SK-N-SH (cell line): Measurements from ENCODE around the gene PGM2L1. TPM values are rescaled to one million over a fixed set of nuclear protein-coding genes. Genes with fewer than 3 reads are reported as not detected.
A peak's percentile ranks its signal among the peaks of the same experiment; 100 is the strongest.

ENCODE experiments used
- CTCF ChIA-PET: fragments of 300-600, 350-600 bp; formaldehyde crosslinking; extraction: SDS; loops from one replicate; lab custom pipeline; 2021; lab: Yijun Ruan, JAX
- POLR2A ChIA-PET: fragments of 350-600 bp; sonication (Branson Sonifier 250); formaldehyde crosslinking; extraction: SDS; loops from one replicate; lab custom pipeline; 2020; ENCODE audit warnings: antibody characterized with exemption, inconsistent platforms; lab: Yijun Ruan, JAX
- DNase-seq: peaks from one replicate; pipeline ENCODE4 v3.0.0; 2012
- H2AFZ ChIP-seq: fragments of 200-600 bp; sonication (generic); 2 replicates; pipeline ENCODE4 v1.8.1; 2016; ENCODE audit warnings: antibody characterized with exemption, mild to moderate bottlenecking, low read depth
- H3F3A ChIP-seq: fragments of 200-600 bp; sonication (generic); replicated peaks from 2 replicates; pipeline ENCODE3; 2016; ENCODE audit warnings: antibody characterized with exemption, mild to moderate bottlenecking; ENCODE audit not compliant: insufficient read depth
- H3K27ac ChIP-seq, 2 experiments: fragments of 200-500 bp in 1 of 2; fragments of 200-600 bp in 1 of 2; sonication (Bioruptor generic) in 1 of 2; sonication (generic), shearing (Covaris generic) in 1 of 2; 2 replicates each; pipeline versions ENCODE4 v1.5.1 to v1.6.1; 2014 to 2016; ENCODE audit warnings: low read depth in 2 of 2, inconsistent platforms in 1 of 2, low read length in 1 of 2, mild to moderate bottlenecking in 1 of 2, mixed read lengths in 1 of 2
- H3K27me3 ChIP-seq: fragments of 200-600 bp; sonication (generic), shearing (Covaris generic); 2 replicates; pipeline ENCODE4 v1.6.1; 2016; ENCODE audit warnings: mixed run types; ENCODE audit not compliant: insufficient read depth
- H3K36me3 ChIP-seq, 2 experiments: fragments of 200-500 bp in 1 of 2; fragments of 200-600 bp in 1 of 2; sonication (Bioruptor generic) in 1 of 2; sonication (generic) in 1 of 2; replicated peaks in 1 of 2; 2 replicates each; pipeline versions ENCODE3 to v1.5.1; 2014 to 2016; ENCODE audit warnings: low read length in 1 of 2, mild to moderate bottlenecking in 1 of 2; ENCODE audit not compliant: insufficient read depth in 2 of 2, control insufficient read depth in 1 of 2
- H3K4me1 ChIP-seq, 2 experiments: fragments of 200-500 bp in 1 of 2; fragments of 200-600 bp in 1 of 2; sonication (Bioruptor generic) in 1 of 2; sonication (generic), shearing (Covaris generic) in 1 of 2; 2 replicates each; pipeline versions ENCODE4 v1.5.1 to v1.6.1; 2014 to 2016; ENCODE audit warnings: low read depth in 1 of 2, low read length in 1 of 2, mixed run types in 1 of 2; ENCODE audit not compliant: insufficient read depth in 2 of 2, control insufficient read depth in 1 of 2
- H3K4me2 ChIP-seq: fragments of 200-600 bp; sonication (generic), shearing (Covaris generic); 2 replicates; pipeline ENCODE4 v1.6.1; 2017; ENCODE audit warnings: mixed run types
- H3K4me3 ChIP-seq, 2 experiments: fragments of 200-500 bp in 1 of 2; fragments of 200-600 bp in 1 of 2; sonication (Bioruptor generic) in 1 of 2; sonication (generic), shearing (Covaris generic) in 1 of 2; 2 replicates each; pipeline versions ENCODE4 v1.5.1 to v1.8.1; 2014 to 2016; ENCODE audit warnings: low read depth in 2 of 2, inconsistent platforms in 1 of 2, low read length in 1 of 2, mild to moderate bottlenecking in 1 of 2, mixed read lengths in 1 of 2, moderate library complexity in 1 of 2
- H3K79me2 ChIP-seq: fragments of 200-600 bp; sonication (generic); 2 replicates; pipeline ENCODE4 v1.8.1; 2017; ENCODE audit warnings: mild to moderate bottlenecking; ENCODE audit not compliant: insufficient read depth
- H3K9ac ChIP-seq: fragments of 200-600 bp; sonication (generic); 2 replicates; pipeline ENCODE4 v1.6.1; 2017; ENCODE audit warnings: mixed run types
- H3K9me2 ChIP-seq: fragments of 200-600 bp; sonication (generic); 2 replicates; pipeline ENCODE4 v1.6.1; 2017; ENCODE audit warnings: mixed run types
- H3K9me3 ChIP-seq: fragments of 200-600 bp; sonication (generic); 2 replicates; pipeline ENCODE4 v1.6.1; 2017; ENCODE audit warnings: mixed run types, mild to moderate bottlenecking, moderate library complexity
- H4K20me1 ChIP-seq: fragments of 200-600 bp; sonication (generic); 2 replicates; pipeline ENCODE4 v1.6.1; 2017; ENCODE audit warnings: mild to moderate bottlenecking, mixed run types; ENCODE audit not compliant: insufficient read depth
- CTCF ChIP-seq: fragments of 200-600 bp; sonication (generic); IDR thresholded peaks from 2 replicates; pipeline ENCODE4 v1.6.1; 2017; ENCODE audit warnings: antibody characterized with exemption, mild to moderate bottlenecking, moderate library complexity
- ELF1 ChIP-seq: IDR thresholded peaks from 2 replicates; pipeline ENCODE4 v1.4.0; 2012
- EZH2phosphoT487 ChIP-seq: fragments of 200-600 bp; sonication (generic); IDR thresholded peaks from 2 replicates; pipeline ENCODE4 v1.6.1; 2017; ENCODE audit warnings: low read depth, mixed run types, mild to moderate bottlenecking, antibody characterized with exemption, moderate library complexity, borderline replicate concordance
- FOSL2 ChIP-seq: IDR thresholded peaks from 2 replicates; pipeline ENCODE4 v1.4.0; 2012; ENCODE audit warnings: low read depth, mild to moderate bottlenecking, moderate library complexity, borderline replicate concordance
- JUND ChIP-seq: IDR thresholded peaks from 2 replicates; pipeline ENCODE4 v1.4.0; 2012
- MAX ChIP-seq: IDR thresholded peaks from 2 replicates; pipeline ENCODE4 v1.4.0; 2012; ENCODE audit warnings: low read depth
- MXI1 ChIP-seq: IDR thresholded peaks from 2 replicates; pipeline ENCODE4 v1.6.1; 2012; ENCODE audit warnings: mild to moderate bottlenecking, low read depth, low read length, improper control_type of control experiment
- NFIC ChIP-seq: IDR thresholded peaks from 2 replicates; pipeline ENCODE4 v1.4.0; 2012; ENCODE audit warnings: borderline replicate concordance
- NRF1 ChIP-seq: IDR thresholded peaks from 2 replicates; pipeline ENCODE4 v1.6.1; 2012; ENCODE audit warnings: low read depth, mild to moderate bottlenecking, low read length
- PBX3 ChIP-seq: IDR thresholded peaks from 2 replicates; pipeline ENCODE4; 2012
- POLR2AphosphoS5 ChIP-seq: IDR thresholded peaks from 2 replicates; pipeline ENCODE4 v1.6.1; 2012; ENCODE audit warnings: low read depth, low read length
- TEAD4 ChIP-seq: IDR thresholded peaks from 2 replicates; pipeline ENCODE4 v1.4.0; 2012; ENCODE audit warnings: mild to moderate bottlenecking, borderline replicate concordance; ENCODE audit not compliant: insufficient read depth
- WGBS: methylation state at CpG from one replicate; pipeline ENCODE4 v1.1.6; 2017; ENCODE audit warnings: low lambda C conversion rate; 5-methylcytosine and 5-hydroxymethylcytosine counted together
- polyA plus RNA-seq, 3 experiments: library from polyadenylated mRNA; depleted of rRNA; stranded (reverse); fragments of >200 nt; gene quantifications; 2 replicates each; pipeline ENCODE4 v1.2.3, GENCODE V29; 2012
- TF ChIP-seq, protein P1 (sequence below): IDR thresholded peaks from 2 replicates; pipeline ENCODE4 v1.6.1; 2012; ENCODE audit warnings: mild to moderate bottlenecking, low read depth, low read length, moderate library complexity
- TF ChIP-seq, protein P2 (sequence below): IDR thresholded peaks from 2 replicates; pipeline ENCODE4 v1.4.0; 2012; ENCODE audit warnings: low read depth, borderline replicate concordance

The PGM2L1 gene
- polyA plus RNA-seq, 1 of the 3 experiments (the other 2 are of a cell fraction), result 0.90 TPM

- 59% methylated on average over 4 of the region's 4 CpGs for WGBS
- H2AFZ ChIP-seq, result no peak overlapping the region
These were observed 5.5 kb upstream of the PGM2L1 start for GRCh38 chr11:74403607-74404321.

DNA sequence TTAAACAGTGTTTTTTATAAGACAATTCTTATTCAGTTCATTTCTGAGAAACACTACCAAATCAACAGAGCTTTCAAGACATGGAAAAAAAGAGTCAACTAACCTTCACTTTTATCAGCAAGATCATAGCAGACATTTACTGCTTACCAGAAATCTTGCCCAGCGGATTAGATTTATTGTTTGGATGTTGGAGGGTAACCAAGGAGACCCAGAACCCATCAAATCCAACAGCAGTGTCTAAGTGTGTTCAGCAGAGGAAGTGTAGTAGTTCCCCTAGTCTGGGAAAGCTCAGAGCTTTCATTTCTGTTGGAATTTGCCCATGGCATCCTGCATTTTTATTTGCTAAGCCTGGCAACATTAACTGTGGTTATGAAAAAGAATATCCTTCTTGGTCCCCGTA, 2.4 kb upstream of the PGM2L1 start:
- Histone ChIP-seq H3K4me1 (peaks cover 6 to 7% of the 10 kb centered on the region in 2 experiments; a peak in 3 of 4 replicates), H2AFZ (no peak overlapping the region), H3K79me2 (peaks cover 19% of the 10 kb centered on the region), H3K27ac (no peak overlapping the region), H3K36me3 (no peaks in the 10 kb centered on the region), H3K9me3 (no peaks in the 10 kb centered on the region), H4K20me1 (no peaks in the 10 kb centered on the region), H3K27me3 (no peaks in the 10 kb centered on the region), H3K9ac (no peak overlapping the region), H3F3A (peaks cover 4% of the 10 kb centered on the region), H3K4me3 (no peak overlapping the region), H3K9me2 (no peaks in the 10 kb centered on the region), H3K4me2 (no peak overlapping the region)
- ChIA-PET CTCF (interaction anchor here (0.8 kb wide), 2 partner anchors 11 to 46 kb away, joined by 3 to 5 read pairs; no protein-coding TSS in a partner anchor), POLR2A (no interaction called here)
- WGBS, result 81% methylated on average over 2 of the region's 2 CpGs
- DNase-seq, result no peak
- TF ChIP-seq MXI1 (no peak), POLR2AphosphoS5 (no peak), NRF1 (no peak), JUND (no peak), TEAD4 (no peak), MAX (no peak), ELF1 (no peak), NFIC (no peak), EZH2phosphoT487 (no peak)
- TF ChIP-seq, protein P1, sequence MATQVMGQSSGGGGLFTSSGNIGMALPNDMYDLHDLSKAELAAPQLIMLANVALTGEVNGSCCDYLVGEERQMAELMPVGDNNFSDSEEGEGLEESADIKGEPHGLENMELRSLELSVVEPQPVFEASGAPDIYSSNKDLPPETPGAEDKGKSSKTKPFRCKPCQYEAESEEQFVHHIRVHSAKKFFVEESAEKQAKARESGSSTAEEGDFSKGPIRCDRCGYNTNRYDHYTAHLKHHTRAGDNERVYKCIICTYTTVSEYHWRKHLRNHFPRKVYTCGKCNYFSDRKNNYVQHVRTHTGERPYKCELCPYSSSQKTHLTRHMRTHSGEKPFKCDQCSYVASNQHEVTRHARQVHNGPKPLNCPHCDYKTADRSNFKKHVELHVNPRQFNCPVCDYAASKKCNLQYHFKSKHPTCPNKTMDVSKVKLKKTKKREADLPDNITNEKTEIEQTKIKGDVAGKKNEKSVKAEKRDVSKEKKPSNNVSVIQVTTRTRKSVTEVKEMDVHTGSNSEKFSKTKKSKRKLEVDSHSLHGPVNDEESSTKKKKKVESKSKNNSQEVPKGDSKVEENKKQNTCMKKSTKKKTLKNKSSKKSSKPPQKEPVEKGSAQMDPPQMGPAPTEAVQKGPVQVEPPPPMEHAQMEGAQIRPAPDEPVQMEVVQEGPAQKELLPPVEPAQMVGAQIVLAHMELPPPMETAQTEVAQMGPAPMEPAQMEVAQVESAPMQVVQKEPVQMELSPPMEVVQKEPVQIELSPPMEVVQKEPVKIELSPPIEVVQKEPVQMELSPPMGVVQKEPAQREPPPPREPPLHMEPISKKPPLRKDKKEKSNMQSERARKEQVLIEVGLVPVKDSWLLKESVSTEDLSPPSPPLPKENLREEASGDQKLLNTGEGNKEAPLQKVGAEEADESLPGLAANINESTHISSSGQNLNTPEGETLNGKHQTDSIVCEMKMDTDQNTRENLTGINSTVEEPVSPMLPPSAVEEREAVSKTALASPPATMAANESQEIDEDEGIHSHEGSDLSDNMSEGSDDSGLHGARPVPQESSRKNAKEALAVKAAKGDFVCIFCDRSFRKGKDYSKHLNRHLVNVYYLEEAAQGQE, result no peak
- TF ChIP-seq, protein P2, sequence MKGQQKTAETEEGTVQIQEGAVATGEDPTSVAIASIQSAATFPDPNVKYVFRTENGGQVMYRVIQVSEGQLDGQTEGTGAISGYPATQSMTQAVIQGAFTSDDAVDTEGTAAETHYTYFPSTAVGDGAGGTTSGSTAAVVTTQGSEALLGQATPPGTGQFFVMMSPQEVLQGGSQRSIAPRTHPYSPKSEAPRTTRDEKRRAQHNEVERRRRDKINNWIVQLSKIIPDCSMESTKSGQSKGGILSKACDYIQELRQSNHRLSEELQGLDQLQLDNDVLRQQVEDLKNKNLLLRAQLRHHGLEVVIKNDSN, result no peak

More at GRCh38 chr11:74403607-74404321, 5.5 kb upstream of the PGM2L1 start:
- H3K9me2 ChIP-seq, result no peaks in the 10 kb centered on the region
- no peaks in the 10 kb centered on the region; the same call in 1 of the 2 replicates for H3K79me2 ChIP-seq
- no peak overlapping the region; a peak in 1 of 4 replicates for H3K27ac ChIP-seq
- no peaks in the 10 kb centered on the region for H3K27me3 ChIP-seq
- H3K9ac ChIP-seq, result no peak overlapping the region
- H3K36me3 ChIP-seq, result no peaks in the 10 kb centered on the region
- ChIA-PET CTCF (interaction anchor here (1.9 to 2.0 kb wide), 2 partner anchors 15 to 49 kb away, joined by 6 to 8 read pairs; no protein-coding TSS in a partner anchor), POLR2A (no interaction called here)
- no peak overlapping the region for H3K4me2 ChIP-seq
- H3K4me3 ChIP-seq, result no peak overlapping the region
- H3K4me1 ChIP-seq, result peaks cover 0 to 7% of the 10 kb centered on the region in 2 experiments; a peak in 2 of 4 replicates
- H3K9me3 ChIP-seq, result no peaks in the 10 kb centered on the region
- DNase-seq, result peak; percentile 15
- H4K20me1 ChIP-seq, result no peaks in the 10 kb centered on the region
- peaks cover 4% of the 10 kb centered on the region for H3F3A ChIP-seq
- TF ChIP-seq CTCF, result no peak
- no peak for TF ChIP-seq PBX3
- no peak for TF ChIP-seq FOSL2
- peak; percentile 41; the same call in 1 of the 2 replicates for TF ChIP-seq MXI1
- TF ChIP-seq, all 33 proteins: peak for 1
